Hepatocyte (in vitro differentiated cells): ENCODE results near the gene S100A8. TPM values are rescaled to one million over a fixed set of nuclear protein-coding genes. Genes with fewer than 3 reads are reported as not detected.

ENCODE experiments used
- DNase-seq: peaks from one replicate; pipeline ENCODE4 v3.0.0-alpha.2; 2016; ENCODE audit warnings: low spot score
- H2AFZ ChIP-seq: fragments of 200-600 bp; sonication (generic); 2 replicates; pipeline ENCODE4 v1.6.0; 2016; ENCODE audit warnings: antibody characterized with exemption, mild to moderate bottlenecking
- H3K27ac ChIP-seq: fragments of 200-600 bp; sonication (generic); 2 replicates; pipeline ENCODE4 v1.5.1; 2016; ENCODE audit warnings: mild to moderate bottlenecking
- H3K27me3 ChIP-seq: fragments of 200-600 bp; sonication (generic); 2 replicates; pipeline ENCODE4 v1.6.1; 2016
- H3K36me3 ChIP-seq: fragments of 200-600 bp; sonication (generic); replicated peaks from 2 replicates; pipeline ENCODE4 v1.5.1; 2016; ENCODE audit warnings: low read depth; ENCODE audit not compliant: insufficient read depth
- H3K4me1 ChIP-seq: fragments of 200-600 bp; sonication (generic); 2 replicates; pipeline ENCODE4 v1.5.1; 2016; ENCODE audit warnings: mild to moderate bottlenecking, moderate library complexity; ENCODE audit not compliant: insufficient read depth
- H3K4me2 ChIP-seq: fragments of 200-600 bp; sonication (generic); 2 replicates; pipeline ENCODE4 v1.6.0; 2016
- H3K4me3 ChIP-seq: fragments of 200-600 bp; sonication (generic); 2 replicates; pipeline ENCODE4 v1.5.1; 2016; ENCODE audit warnings: mild to moderate bottlenecking
- H3K79me2 ChIP-seq: fragments of 200-600 bp; sonication (generic); 2 replicates; pipeline ENCODE4 v1.6.0; 2017; ENCODE audit warnings: mild to moderate bottlenecking
- H3K9me2 ChIP-seq: fragments of 200-600 bp; sonication (generic); replicated peaks from 2 replicates; pipeline ENCODE4 v1.6.0; 2017; ENCODE audit warnings: mild to moderate bottlenecking; ENCODE audit not compliant: insufficient read depth
- H3K9me3 ChIP-seq: fragments of 200-600 bp; sonication (generic); 2 replicates; pipeline ENCODE4 v1.5.1; 2016; ENCODE audit warnings: low read depth, mild to moderate bottlenecking
- H4K20me1 ChIP-seq: fragments of 200-600 bp; sonication (generic); 2 replicates; pipeline ENCODE4 v1.6.0; 2016; ENCODE audit warnings: mild to moderate bottlenecking; ENCODE audit not compliant: insufficient read depth, poor library complexity, severe bottlenecking
- CTCF ChIP-seq: fragments of 200-600 bp; sonication (generic); IDR thresholded peaks from 2 replicates; pipeline ENCODE4 v1.5.1; 2016; ENCODE audit warnings: antibody characterized with exemption, mild to moderate bottlenecking; ENCODE audit not compliant: poor library complexity
- EZH2 ChIP-seq: fragments of 200-600 bp; sonication (generic); IDR thresholded peaks from 2 replicates; pipeline ENCODE4 v1.6.1; 2016; ENCODE audit warnings: antibody characterized with exemption, mild to moderate bottlenecking, borderline replicate concordance
- EZH2phosphoT487 ChIP-seq: fragments of 200-600 bp; sonication (generic); IDR thresholded peaks from one replicate; pipeline ENCODE4 v1.6.1; 2018; ENCODE audit warnings: antibody characterized with exemption, mild to moderate bottlenecking, low read depth, moderate library complexity; ENCODE audit not compliant: unreplicated experiment, severe bottlenecking
- WGBS: methylation state at CpG from one replicate; pipeline ENCODE4 v1.1.6; 2016; ENCODE audit warnings: low lambda C conversion rate; ENCODE audit errors: missing lambda C conversion rate; 5-methylcytosine and 5-hydroxymethylcytosine counted together
- polyA plus RNA-seq: library from polyadenylated mRNA; unstranded; fragments of >200 nt; fragmentation: Nextera tagmentation; extraction: Ambion mirVana; gene quantifications from 2 replicates; pipeline ENCODE4 v1.2.1, GENCODE V29; 2016
- total RNA-seq: library from RNA; depleted of rRNA; stranded (reverse); fragments of >200 nt; gene quantifications from 2 replicates; pipeline ENCODE4 v1.2.3, GENCODE V29; 2014

S100A8 gene
- total and polyA plus RNA-seq, 2 experiments from 2014 or later, result 0.70 to 2.2 TPM

- H3K27me3 ChIP-seq, result no peaks in the 10 kb centered on the region
- no peak overlapping the region for H2AFZ ChIP-seq
- H3K36me3 ChIP-seq, result no peaks in the 10 kb centered on the region
- H3K27ac ChIP-seq, result no peak overlapping the region
- H4K20me1 ChIP-seq, result no peaks in the 10 kb centered on the region
- no peaks in the 10 kb centered on the region for H3K4me1 ChIP-seq
- no peak overlapping the region for H3K4me2 ChIP-seq
- H3K9me2 ChIP-seq, result no peaks in the 10 kb centered on the region
- DNase-seq, result no peak
- H3K9me3 ChIP-seq, result no peaks in the 10 kb centered on the region
- WGBS, result 64% methylated on average over 2 of the region's 2 CpGs
- H3K79me2 ChIP-seq, result no peaks in the 10 kb centered on the region
- no peak for TF ChIP-seq CTCF
- TF ChIP-seq EZH2phosphoT487, result no peak
- TF ChIP-seq EZH2, result no peak
- no peak overlapping the region for H3K4me3 ChIP-seq
Measured at GRCh38 chr1:153374071-153374470, 16.8 kb downstream of the S100A8 start.

- Histone ChIP-seq H3K9me3 (no peaks in the 10 kb centered on the region), H3K36me3 (no peaks in the 10 kb centered on the region), H3K4me1 (no peaks in the 10 kb centered on the region), H2AFZ (no peak overlapping the region), H4K20me1 (no peaks in the 10 kb centered on the region), H3K4me3 (no peak overlapping the region), H3K9me2 (no peaks in the 10 kb centered on the region), H3K4me2 (no peak overlapping the region), H3K27me3 (no peaks in the 10 kb centered on the region), H3K79me2 (no peaks in the 10 kb centered on the region), H3K27ac (no peak overlapping the region)
- 77% methylated on average over 2 of the region's 2 CpGs for WGBS
- TF ChIP-seq CTCF (no peak), EZH2phosphoT487 (no peak), EZH2 (no peak)
- DNase-seq, result no peak
Measured at GRCh38 chr1:153372571-153372970, 18.3 kb downstream of the S100A8 start.

- no peak overlapping the region for H3K4me3 ChIP-seq
- no peaks in the 10 kb centered on the region for H3K9me2 ChIP-seq
- no peaks in the 10 kb centered on the region for H3K9me3 ChIP-seq
- no peak overlapping the region for H3K27ac ChIP-seq
- no peak overlapping the region for H3K4me2 ChIP-seq
- H3K79me2 ChIP-seq, result no peaks in the 10 kb centered on the region
- no peak overlapping the region for H2AFZ ChIP-seq
- H3K27me3 ChIP-seq, result no peaks in the 10 kb centered on the region
- H3K36me3 ChIP-seq, result no peaks in the 10 kb centered on the region
- no peak for DNase-seq
- no peaks in the 10 kb centered on the region for H4K20me1 ChIP-seq
- TF ChIP-seq EZH2, result no peak
- TF ChIP-seq EZH2phosphoT487, result no peak
- no peak for TF ChIP-seq CTCF
- WGBS, result 65% methylated on average over 1 of the region's 1 CpG
- H3K4me1 ChIP-seq, result no peaks in the 10 kb centered on the region
Measured at GRCh38 chr1:153371231-153371630, 19.6 kb downstream of the S100A8 start.

GRCh38 chr1:153370146-153370545 is 20.7 kb downstream of the S100A8 start:
- no peak overlapping the region for H2AFZ ChIP-seq
- WGBS, result 61% methylated on average over 3 of the region's 3 CpGs
- no peak overlapping the region for H3K4me2 ChIP-seq
- H3K9me2 ChIP-seq, result no peaks in the 10 kb centered on the region
- no peaks in the 10 kb centered on the region for H3K36me3 ChIP-seq
- no peak overlapping the region for H3K27ac ChIP-seq
- no peaks in the 10 kb centered on the region for H3K27me3 ChIP-seq
- H3K4me1 ChIP-seq, result no peaks in the 10 kb centered on the region
- TF ChIP-seq EZH2 (no peak), CTCF (no peak), EZH2phosphoT487 (no peak)
- no peaks in the 10 kb centered on the region for H3K9me3 ChIP-seq
- no peak overlapping the region for H3K4me3 ChIP-seq
- H4K20me1 ChIP-seq, result no peaks in the 10 kb centered on the region
- DNase-seq, result no peak
- H3K79me2 ChIP-seq, result no peaks in the 10 kb centered on the region
